GM12892 (cell line): ENCODE data around the gene NUBP2.

Source experiments
- POLR2A ChIP-seq: IDR thresholded peaks from 2 replicates; pipeline ENCODE4 v1.6.1; 2011; ENCODE audit warnings: low read depth, low read length, control low read depth
- POLR2AphosphoS5 ChIP-seq: IDR thresholded peaks from 2 replicates; pipeline ENCODE4 v1.6.1; 2011; ENCODE audit warnings: low read depth, low read length, control low read depth

DNA sequence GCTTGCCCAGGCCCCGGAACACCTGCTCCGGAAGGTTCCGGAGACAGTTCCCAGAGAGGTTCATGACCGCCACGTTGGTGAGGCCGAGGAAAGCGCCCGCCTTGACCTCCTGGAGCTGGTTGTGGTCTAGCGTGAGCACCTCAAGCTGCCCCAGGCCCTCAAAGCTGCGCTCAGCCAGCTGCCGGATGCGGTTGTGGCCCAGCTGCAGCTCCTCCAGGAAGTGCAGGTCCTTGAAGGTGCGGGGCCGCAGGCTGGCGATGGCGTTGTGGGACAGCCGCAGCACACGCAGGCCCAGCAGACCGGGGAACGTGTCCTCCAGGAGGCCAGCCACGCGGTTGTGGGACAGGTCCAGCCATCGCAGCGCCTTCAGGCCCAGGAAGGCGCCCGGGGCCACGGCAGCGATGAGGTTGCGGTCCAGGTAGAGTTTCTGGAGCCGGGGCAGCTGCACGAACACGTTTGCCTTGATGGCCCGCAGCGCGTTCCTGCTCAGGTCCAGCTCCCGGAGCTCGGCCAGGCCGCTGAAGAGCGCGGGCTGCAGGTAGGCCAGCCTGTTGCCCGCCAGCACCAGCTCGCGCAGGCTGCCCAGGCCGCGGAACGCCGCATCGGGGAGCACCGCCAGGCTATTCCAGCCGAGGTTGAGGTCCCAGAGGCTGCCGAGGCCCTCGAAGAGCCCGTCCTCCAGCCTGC, 8.6 kb downstream of the NUBP2 start:
- TF ChIP-seq POLR2A: no peak
- no peak for TF ChIP-seq POLR2AphosphoS5
